SK-N-SH treated with all-trans-retinoic acid at 6 μM for 48 hours (cell line): ENCODE data around the gene TRPM1.

Experiments
- GLIS3 ChIP-seq: fragments of 250-450 bp; sonication (Bioruptor Pico); IDR thresholded peaks from 2 replicates; pipeline ENCODE4 v1.5.0; 2020; ENCODE audit warnings: mild to moderate bottlenecking, moderate library complexity
- SNAI2 ChIP-seq: fragments of 250-450 bp; sonication (Bioruptor Pico); IDR thresholded peaks from 2 replicates; pipeline ENCODE4 v1.5.0; 2020; ENCODE audit warnings: mild to moderate bottlenecking, moderate library complexity
- ZC3H10 ChIP-seq: fragments of 250-450 bp; sonication (Bioruptor Pico); IDR thresholded peaks from 2 replicates; pipeline ENCODE4 v1.5.1; 2021; ENCODE audit warnings: mild to moderate bottlenecking, moderate library complexity
- TF ChIP-seq, protein P1 (sequence below): fragments of 250-450 bp; sonication (Bioruptor Pico); IDR thresholded peaks from 2 replicates; pipeline ENCODE4 v1.5.1; 2020; ENCODE audit warnings: low read depth, mild to moderate bottlenecking, moderate library complexity
- TF ChIP-seq, protein P2 (sequence below): fragments of 250-450 bp; sonication (Bioruptor Pico); IDR thresholded peaks from 2 replicates; pipeline ENCODE4 v1.5.0; 2020; ENCODE audit warnings: mild to moderate bottlenecking, moderate library complexity
- TF ChIP-seq, protein P3 (sequence below): fragments of 250-450 bp; sonication (Bioruptor Pico); IDR thresholded peaks from 2 replicates; pipeline ENCODE4 v1.8.0; 2020; ENCODE audit warnings: mild to moderate bottlenecking, moderate library complexity, borderline replicate concordance

DNA sequence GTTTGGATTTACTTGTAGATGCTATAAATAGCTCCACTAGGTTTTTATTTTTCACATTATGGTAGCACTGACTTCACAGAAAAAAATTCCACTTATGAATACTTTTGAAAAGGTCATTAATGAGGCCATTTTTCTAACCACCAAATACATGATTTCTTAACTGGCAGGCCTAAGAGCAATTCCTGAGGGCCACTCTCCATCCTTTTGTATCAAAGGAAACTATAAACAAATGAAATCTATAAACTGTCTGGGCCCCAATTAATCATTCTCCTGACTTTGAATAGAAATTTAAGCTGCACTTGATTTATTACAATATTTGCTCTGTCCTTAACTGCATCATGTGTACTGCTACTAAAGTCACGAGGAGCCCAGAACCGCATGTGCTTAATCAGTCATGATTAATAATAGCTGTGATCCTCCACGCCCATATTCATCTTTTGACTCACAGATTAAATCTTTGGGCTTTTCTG is 85.0 kb downstream of the TRPM1 start:
- TF ChIP-seq, protein P1, sequence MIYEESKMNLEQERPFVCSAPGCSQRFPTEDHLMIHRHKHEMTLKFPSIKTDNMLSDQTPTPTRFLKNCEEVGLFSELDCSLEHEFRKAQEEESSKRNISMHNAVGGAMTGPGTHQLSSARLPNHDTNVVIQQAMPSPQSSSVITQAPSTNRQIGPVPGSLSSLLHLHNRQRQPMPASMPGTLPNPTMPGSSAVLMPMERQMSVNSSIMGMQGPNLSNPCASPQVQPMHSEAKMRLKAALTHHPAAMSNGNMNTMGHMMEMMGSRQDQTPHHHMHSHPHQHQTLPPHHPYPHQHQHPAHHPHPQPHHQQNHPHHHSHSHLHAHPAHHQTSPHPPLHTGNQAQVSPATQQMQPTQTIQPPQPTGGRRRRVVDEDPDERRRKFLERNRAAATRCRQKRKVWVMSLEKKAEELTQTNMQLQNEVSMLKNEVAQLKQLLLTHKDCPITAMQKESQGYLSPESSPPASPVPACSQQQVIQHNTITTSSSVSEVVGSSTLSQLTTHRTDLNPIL = no peak
- TF ChIP-seq ZC3H10 = 0 out of 2 replicates have a peak, but pooled peaks have one; percentile 15
- no peak for TF ChIP-seq SNAI2 (CRISPR knock-in tag)
- TF ChIP-seq, protein P2, sequence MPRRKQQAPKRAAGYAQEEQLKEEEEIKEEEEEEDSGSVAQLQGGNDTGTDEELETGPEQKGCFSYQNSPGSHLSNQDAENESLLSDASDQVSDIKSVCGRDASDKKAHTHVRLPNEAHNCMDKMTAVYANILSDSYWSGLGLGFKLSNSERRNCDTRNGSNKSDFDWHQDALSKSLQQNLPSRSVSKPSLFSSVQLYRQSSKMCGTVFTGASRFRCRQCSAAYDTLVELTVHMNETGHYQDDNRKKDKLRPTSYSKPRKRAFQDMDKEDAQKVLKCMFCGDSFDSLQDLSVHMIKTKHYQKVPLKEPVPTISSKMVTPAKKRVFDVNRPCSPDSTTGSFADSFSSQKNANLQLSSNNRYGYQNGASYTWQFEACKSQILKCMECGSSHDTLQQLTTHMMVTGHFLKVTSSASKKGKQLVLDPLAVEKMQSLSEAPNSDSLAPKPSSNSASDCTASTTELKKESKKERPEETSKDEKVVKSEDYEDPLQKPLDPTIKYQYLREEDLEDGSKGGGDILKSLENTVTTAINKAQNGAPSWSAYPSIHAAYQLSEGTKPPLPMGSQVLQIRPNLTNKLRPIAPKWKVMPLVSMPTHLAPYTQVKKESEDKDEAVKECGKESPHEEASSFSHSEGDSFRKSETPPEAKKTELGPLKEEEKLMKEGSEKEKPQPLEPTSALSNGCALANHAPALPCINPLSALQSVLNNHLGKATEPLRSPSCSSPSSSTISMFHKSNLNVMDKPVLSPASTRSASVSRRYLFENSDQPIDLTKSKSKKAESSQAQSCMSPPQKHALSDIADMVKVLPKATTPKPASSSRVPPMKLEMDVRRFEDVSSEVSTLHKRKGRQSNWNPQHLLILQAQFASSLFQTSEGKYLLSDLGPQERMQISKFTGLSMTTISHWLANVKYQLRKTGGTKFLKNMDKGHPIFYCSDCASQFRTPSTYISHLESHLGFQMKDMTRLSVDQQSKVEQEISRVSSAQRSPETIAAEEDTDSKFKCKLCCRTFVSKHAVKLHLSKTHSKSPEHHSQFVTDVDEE (CRISPR knock-in tag) = no peak
- TF ChIP-seq GLIS3 = no peak
- TF ChIP-seq, protein P3, sequence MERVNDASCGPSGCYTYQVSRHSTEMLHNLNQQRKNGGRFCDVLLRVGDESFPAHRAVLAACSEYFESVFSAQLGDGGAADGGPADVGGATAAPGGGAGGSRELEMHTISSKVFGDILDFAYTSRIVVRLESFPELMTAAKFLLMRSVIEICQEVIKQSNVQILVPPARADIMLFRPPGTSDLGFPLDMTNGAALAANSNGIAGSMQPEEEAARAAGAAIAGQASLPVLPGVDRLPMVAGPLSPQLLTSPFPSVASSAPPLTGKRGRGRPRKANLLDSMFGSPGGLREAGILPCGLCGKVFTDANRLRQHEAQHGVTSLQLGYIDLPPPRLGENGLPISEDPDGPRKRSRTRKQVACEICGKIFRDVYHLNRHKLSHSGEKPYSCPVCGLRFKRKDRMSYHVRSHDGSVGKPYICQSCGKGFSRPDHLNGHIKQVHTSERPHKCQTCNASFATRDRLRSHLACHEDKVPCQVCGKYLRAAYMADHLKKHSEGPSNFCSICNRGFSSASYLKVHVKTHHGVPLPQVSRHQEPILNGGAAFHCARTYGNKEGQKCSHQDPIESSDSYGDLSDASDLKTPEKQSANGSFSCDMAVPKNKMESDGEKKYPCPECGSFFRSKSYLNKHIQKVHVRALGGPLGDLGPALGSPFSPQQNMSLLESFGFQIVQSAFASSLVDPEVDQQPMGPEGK = no peak
